H9 (cell line): Measurements from ENCODE around the gene HIPK2. TPM values are rescaled to one million over a fixed set of nuclear protein-coding genes. Genes with fewer than 3 reads are reported as not detected.

ENCODE experiments used
- DNase-seq: peaks from one replicate; pipeline ENCODE4 v3.0.0-alpha.2; 2017
- H2AFZ ChIP-seq: one replicate; pipeline ENCODE4 v1.6.1; 2013; ENCODE audit warnings: mild to moderate bottlenecking, low read length, control low read depth, moderate library complexity
- H2AK5ac ChIP-seq: 2 replicates; pipeline ENCODE4 v1.6.1; 2013; ENCODE audit warnings: low read length, control low read depth, mixed read lengths; ENCODE audit not compliant: insufficient read length
- H2BK120ac ChIP-seq: one replicate; pipeline ENCODE4 v1.6.1; 2013; ENCODE audit warnings: low read depth, mild to moderate bottlenecking, low read length, control low read depth, inconsistent platforms; ENCODE audit not compliant: poor library complexity, severe bottlenecking
- H2BK12ac ChIP-seq: 2 replicates; pipeline ENCODE4 v1.6.1; 2013; ENCODE audit warnings: low read length, control low read depth, mixed read lengths, low read depth; ENCODE audit not compliant: insufficient read length
- H2BK15ac ChIP-seq: 2 replicates; pipeline ENCODE4 v1.6.1; 2013; ENCODE audit warnings: low read depth, low read length, control low read depth
- H2BK20ac ChIP-seq: one replicate; pipeline ENCODE4 v1.6.1; 2013; ENCODE audit warnings: low read depth, mild to moderate bottlenecking, low read length, control low read depth, inconsistent platforms; ENCODE audit not compliant: poor library complexity, severe bottlenecking
- H2BK5ac ChIP-seq: 2 replicates; pipeline ENCODE4 v1.6.1; 2013; ENCODE audit warnings: low read length, control low read depth, mixed read lengths; ENCODE audit not compliant: insufficient read length
- H3K14ac ChIP-seq: 2 replicates; pipeline ENCODE4 v1.6.1; 2013; ENCODE audit warnings: low read length, control low read depth; ENCODE audit not compliant: insufficient read depth
- H3K18ac ChIP-seq: 2 replicates; pipeline ENCODE4 v1.6.1; 2013; ENCODE audit warnings: low read depth, mild to moderate bottlenecking, mixed read lengths, low read length, control low read depth; ENCODE audit not compliant: insufficient read length
- H3K23ac ChIP-seq: 2 replicates; pipeline ENCODE4 v1.6.1; 2013; ENCODE audit warnings: low read length, control low read depth, mixed read lengths, low read depth; ENCODE audit not compliant: insufficient read length
- H3K23me2 ChIP-seq: 2 replicates; pipeline ENCODE4 v1.6.1; 2013; ENCODE audit warnings: low read depth, mild to moderate bottlenecking, mixed read lengths, low read length, control low read depth; ENCODE audit not compliant: insufficient read length, poor library complexity, severe bottlenecking
- H3K27ac ChIP-seq: 2 replicates; pipeline ENCODE4 v1.5.1; 2013; ENCODE audit warnings: low read length, control low read depth, mixed read lengths, low read depth; ENCODE audit not compliant: insufficient read length
- H3K27me3 ChIP-seq: 2 replicates; pipeline ENCODE4 v1.6.1; 2013; ENCODE audit warnings: low read length, control low read depth, inconsistent platforms; ENCODE audit not compliant: insufficient read depth
- H3K4ac ChIP-seq: 2 replicates; pipeline ENCODE4 v1.6.1; 2013; ENCODE audit warnings: low read depth, mild to moderate bottlenecking, control low read depth, inconsistent platforms, low read length, moderate library complexity
- H3K4me1 ChIP-seq: 2 replicates; pipeline ENCODE4 v1.6.1; 2013; ENCODE audit warnings: low read length, control low read depth, inconsistent platforms; ENCODE audit not compliant: insufficient read depth
- H3K4me2 ChIP-seq: 2 replicates; pipeline ENCODE4 v1.6.1; 2013; ENCODE audit warnings: low read length, control low read depth, mixed read lengths; ENCODE audit not compliant: insufficient read length, insufficient read depth
- H3K56ac ChIP-seq: 2 replicates; pipeline ENCODE4 v1.6.1; 2013; ENCODE audit warnings: low read depth, mild to moderate bottlenecking, mixed read lengths, low read length, control low read depth; ENCODE audit not compliant: insufficient read length
- H3K79me1 ChIP-seq: 2 replicates; pipeline ENCODE4 v1.6.1; 2013; ENCODE audit warnings: low read depth, mild to moderate bottlenecking, moderate library complexity, low read length, control low read depth, inconsistent platforms; ENCODE audit not compliant: insufficient read depth, poor library complexity, severe bottlenecking
- H3K79me2 ChIP-seq: 2 replicates; pipeline ENCODE4 v1.6.1; 2013; ENCODE audit warnings: low read length, control low read depth, inconsistent platforms; ENCODE audit not compliant: insufficient read depth
- H3K9ac ChIP-seq: 2 replicates; pipeline ENCODE4 v1.6.1; 2013; ENCODE audit warnings: low read length, control low read depth, mixed read lengths; ENCODE audit not compliant: insufficient read length; ENCODE audit errors: extremely low read depth
- H3K9me3 ChIP-seq: one replicate; pipeline ENCODE4 v1.6.1; 2013; ENCODE audit warnings: low read depth, low read length, inconsistent platforms; ENCODE audit not compliant: control insufficient read depth
- H3T11ph ChIP-seq: one replicate; pipeline ENCODE4 v1.6.1; 2013; ENCODE audit warnings: mild to moderate bottlenecking, low read length, control low read depth, inconsistent platforms
- H4K20me1 ChIP-seq: one replicate; pipeline ENCODE4 v1.6.1; 2013; ENCODE audit not compliant: control insufficient read depth, insufficient read length, insufficient read depth
- H4K5ac ChIP-seq: 2 replicates; pipeline ENCODE4 v1.6.1; 2013; ENCODE audit warnings: low read depth, mild to moderate bottlenecking, mixed read lengths, low read length, control low read depth; ENCODE audit not compliant: insufficient read length
- H4K8ac ChIP-seq: replicated peaks from 2 replicates; pipeline ENCODE4 v1.6.1; 2013; ENCODE audit warnings: low read length, control low read depth, mixed read lengths, low read depth; ENCODE audit not compliant: insufficient read length
- H4K91ac ChIP-seq: 2 replicates; pipeline ENCODE4 v1.6.1; 2013; ENCODE audit warnings: low read depth, mild to moderate bottlenecking, moderate library complexity, mixed read lengths, low read length, control low read depth; ENCODE audit not compliant: insufficient read length
- H3K27ac Mint-ChIP-seq, 3 experiments: 2 replicates in 2 of 3; 3 replicates in 1 of 3; pipeline ENCODE4 v1.8.0; 2020 to 2021; ENCODE audit warnings: mixed read lengths in 3 of 3, mild to moderate bottlenecking in 1 of 3, moderate library complexity in 1 of 3
- H3K27me3 Mint-ChIP-seq: 2 replicates; pipeline ENCODE4 v1.8.0; 2021; ENCODE audit warnings: low read depth, mild to moderate bottlenecking, moderate library complexity, mixed read lengths
- H3K36me3 Mint-ChIP-seq, 3 experiments: 2 replicates in 2 of 3; 3 replicates in 1 of 3; pipeline ENCODE4 v1.8.0; 2020 to 2021; ENCODE audit warnings: low read depth in 3 of 3, mixed read lengths in 3 of 3; ENCODE audit not compliant: insufficient read depth in 1 of 3
- H3K4me1 Mint-ChIP-seq, 2 experiments: 2 replicates each; pipeline ENCODE4 v1.8.0; 2020; ENCODE audit warnings: mixed read lengths in 2 of 2
- H3K4me3 Mint-ChIP-seq, 2 experiments: 2 replicates in 1 of 2; 3 replicates in 1 of 2; pipeline ENCODE4 v1.8.0; 2020 to 2021; ENCODE audit warnings: mild to moderate bottlenecking in 2 of 2, mixed read lengths in 2 of 2, moderate library complexity in 1 of 2
- H3K9me3 Mint-ChIP-seq, 2 experiments: 2 replicates in 1 of 2; 3 replicates in 1 of 2; pipeline ENCODE4 v1.8.0; 2020; ENCODE audit warnings: mild to moderate bottlenecking in 2 of 2, mixed read lengths in 2 of 2, moderate library complexity in 1 of 2
- WGBS: extraction: QIAGEN DNeasy Blood & Tissue Kit; methylation state at CpG from one replicate; pipeline ENCODE4 v1.1.7; 2013; ENCODE audit warnings: missing lambda C conversion rate, low lambda C conversion rate, mixed read lengths; ENCODE audit not compliant: insufficient read length; ENCODE audit errors: extremely low coverage; 5-methylcytosine and 5-hydroxymethylcytosine counted together
- total RNA-seq: library from RNA; stranded (reverse); gene quantifications from 2 replicates; pipeline ENCODE4 v1.2.1, GENCODE V29; 2021
- TF ChIP-seq, protein P1 (sequence below): fragments of 200-600 bp; sonication (generic); conservative IDR thresholded peaks from 3 replicates; pipeline ENCODE4 v1.8.0; 2021; ENCODE audit warnings: antibody characterized with exemption, mild to moderate bottlenecking

HIPK2 gene
- total RNA-seq, 1 experiment from 2014 or later = 21.9 TPM

- Histone ChIP-seq H2BK5ac (no peak overlapping the region), H3K27me3 (no peaks in the 10 kb centered on the region), H3K9ac (no peak overlapping the region), H3K27ac (no peak overlapping the region), H3T11ph (no peak overlapping the region), H4K8ac (no peak overlapping the region), H3K56ac (no peak overlapping the region), H3K79me1 (no peaks in the 10 kb centered on the region), H3K14ac (no peak overlapping the region), H3K9me3 (no peaks in the 10 kb centered on the region), H2AK5ac (no peak overlapping the region), H3K4me1 (peaks cover 8% of the 10 kb centered on the region), H4K91ac (no peak overlapping the region), H2BK20ac (no peak overlapping the region), H3K4ac (no peak overlapping the region), H2AFZ (no peak overlapping the region), H2BK120ac (no peak overlapping the region), H3K18ac (no peak overlapping the region), H4K20me1 (no peaks in the 10 kb centered on the region), H2BK12ac (no peak overlapping the region), H4K5ac (no peak overlapping the region), H3K23ac (no peak overlapping the region), H3K79me2 (no peaks in the 10 kb centered on the region), H3K23me2 (no peaks in the 10 kb centered on the region), H3K4me2 (no peak overlapping the region), H2BK15ac (no peak overlapping the region)
- Mint-ChIP-seq H3K4me3 (no peak overlapping the region), H3K27ac (peak overlapping the region in 1 of 3 experiments; percentile 70; a peak in 1 of 7 replicates), H3K9me3 (no peaks in the 10 kb centered on the region), H3K4me1 (peaks cover 40 to 41% of the 10 kb centered on the region in 2 experiments), H3K27me3 (no peaks in the 10 kb centered on the region), H3K36me3 (peaks cover 0 to 4% (median 4%) of the 10 kb centered on the region in 3 experiments; a peak in 3 of 7 replicates)
- TF ChIP-seq, protein P1, sequence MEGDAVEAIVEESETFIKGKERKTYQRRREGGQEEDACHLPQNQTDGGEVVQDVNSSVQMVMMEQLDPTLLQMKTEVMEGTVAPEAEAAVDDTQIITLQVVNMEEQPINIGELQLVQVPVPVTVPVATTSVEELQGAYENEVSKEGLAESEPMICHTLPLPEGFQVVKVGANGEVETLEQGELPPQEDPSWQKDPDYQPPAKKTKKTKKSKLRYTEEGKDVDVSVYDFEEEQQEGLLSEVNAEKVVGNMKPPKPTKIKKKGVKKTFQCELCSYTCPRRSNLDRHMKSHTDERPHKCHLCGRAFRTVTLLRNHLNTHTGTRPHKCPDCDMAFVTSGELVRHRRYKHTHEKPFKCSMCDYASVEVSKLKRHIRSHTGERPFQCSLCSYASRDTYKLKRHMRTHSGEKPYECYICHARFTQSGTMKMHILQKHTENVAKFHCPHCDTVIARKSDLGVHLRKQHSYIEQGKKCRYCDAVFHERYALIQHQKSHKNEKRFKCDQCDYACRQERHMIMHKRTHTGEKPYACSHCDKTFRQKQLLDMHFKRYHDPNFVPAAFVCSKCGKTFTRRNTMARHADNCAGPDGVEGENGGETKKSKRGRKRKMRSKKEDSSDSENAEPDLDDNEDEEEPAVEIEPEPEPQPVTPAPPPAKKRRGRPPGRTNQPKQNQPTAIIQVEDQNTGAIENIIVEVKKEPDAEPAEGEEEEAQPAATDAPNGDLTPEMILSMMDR = no peak
- no CpG with 5 or more reads among the region's 6 CpGs for WGBS
- no peak for DNase-seq
These were observed 69.3 kb downstream of the HIPK2 start for GRCh38 chr7:139708541-139708940.
